ENCODE data around the gene SLAMF1. TPM values are rescaled to one million over a fixed set of nuclear protein-coding genes. Genes with fewer than 3 reads are reported as not detected.
"Not testable (repeated sequence)": the region's sequence is repeated elsewhere in the genome, so short reads cannot be mapped to it uniquely, and the experiment has no call there.

Gene SLAMF1, protein sequence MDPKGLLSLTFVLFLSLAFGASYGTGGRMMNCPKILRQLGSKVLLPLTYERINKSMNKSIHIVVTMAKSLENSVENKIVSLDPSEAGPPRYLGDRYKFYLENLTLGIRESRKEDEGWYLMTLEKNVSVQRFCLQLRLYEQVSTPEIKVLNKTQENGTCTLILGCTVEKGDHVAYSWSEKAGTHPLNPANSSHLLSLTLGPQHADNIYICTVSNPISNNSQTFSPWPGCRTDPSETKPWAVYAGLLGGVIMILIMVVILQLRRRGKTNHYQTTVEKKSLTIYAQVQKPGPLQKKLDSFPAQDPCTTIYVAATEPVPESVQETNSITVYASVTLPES
- 0.31 TPM for total RNA-seq (2013)
- polyA plus RNA-seq (under 1 TPM in 2 of 3 donors, not detected in 1; 0.13 to 0.65 TPM), polyA minus RNA-seq (0.28 and 0.72 TPM in 2 replicates), total RNA-seq (0.98 to 62.1 (median 1.2) reads per million in 11 experiments)

GRCh38 chr1:160646711-160647328 is at the start of gene SLAMF1:
Gene SLAMF1 (minus strand): TSS chr1:160647044. CDS start chr1:160646945, 99 bp downstream.
- H3K4me2 ChIP-seq (replicated peaks; ENCODE audit: extremely low read depth, low read length, poor library complexity, severe bottlenecking), result peak within 1 kb of the TSS; percentile 69
- no peaks in the 10 kb centered on the region for H3K79me2 ChIP-seq (ENCODE audit: insufficient read depth, low read length)

GRCh38 chr1:160692390-160692789 is 45.5 kb upstream of the SLAMF1 start:
- H3K27ac ChIP-seq (ENCODE audit: low read depth in 1 of 2, low read length in 2 of 2); H3K4me1 ChIP-seq (ENCODE audit: control insufficient read depth in 1 of 2, insufficient read depth in 2 of 2, low read length in 2 of 2); H2AFZ ChIP-seq (ENCODE audit: insufficient read depth, low read depth, low read length, poor library complexity, severe bottlenecking); intact Hi-C loops (cut with micrococcal nuclease); H3K27me3 ChIP-seq (ENCODE audit: control insufficient read depth in 2 of 2, insufficient read depth in 2 of 2, low read length in 2 of 2); H3K4me3 ChIP-seq (replicated peaks in 1 of 3; ENCODE audit: low read depth in 2 of 3, low read length in 3 of 3); H3K9me3 Mint-ChIP-seq; H3K4me2 ChIP-seq (replicated peaks; ENCODE audit: extremely low read depth, low read length, poor library complexity, severe bottlenecking); H3K27me3 Mint-ChIP-seq (ENCODE audit: low read depth in 3 of 3); H3K9me3 ChIP-seq (replicated peaks in 1 of 2; ENCODE audit: control insufficient read depth in 1 of 2, insufficient read depth in 1 of 2, low read length in 2 of 2); DNase-seq; H3K9ac ChIP-seq (ENCODE audit: insufficient read depth, low read length, poor library complexity, severe bottlenecking); H3K4me3 Mint-ChIP-seq: not testable (repeated sequence)
- Histone ChIP-seq H3K79me2 (ENCODE audit: insufficient read depth, low read length) (peaks cover 86% of the 10 kb centered on the region), H3K36me3 (replicated peaks in 1 of 2; ENCODE audit: control insufficient read depth in 1 of 2, insufficient read depth in 2 of 2, low read length in 2 of 2) (peaks cover 3 to 46% of the 10 kb centered on the region in 2 donors), H4K20me1 (ENCODE audit: insufficient read depth, low read length) (peaks cover 91% of the 10 kb centered on the region)
- Mint-ChIP-seq H3K27ac (peak overlapping the region in 1 of 7 donors; percentile 69), H3K36me3 (peaks cover 35 to 38% of the 10 kb centered on the region in 2 donors), H3K4me1 (peaks cover 59% of the 10 kb centered on the region)
- TF ChIP-seq, protein P1, sequence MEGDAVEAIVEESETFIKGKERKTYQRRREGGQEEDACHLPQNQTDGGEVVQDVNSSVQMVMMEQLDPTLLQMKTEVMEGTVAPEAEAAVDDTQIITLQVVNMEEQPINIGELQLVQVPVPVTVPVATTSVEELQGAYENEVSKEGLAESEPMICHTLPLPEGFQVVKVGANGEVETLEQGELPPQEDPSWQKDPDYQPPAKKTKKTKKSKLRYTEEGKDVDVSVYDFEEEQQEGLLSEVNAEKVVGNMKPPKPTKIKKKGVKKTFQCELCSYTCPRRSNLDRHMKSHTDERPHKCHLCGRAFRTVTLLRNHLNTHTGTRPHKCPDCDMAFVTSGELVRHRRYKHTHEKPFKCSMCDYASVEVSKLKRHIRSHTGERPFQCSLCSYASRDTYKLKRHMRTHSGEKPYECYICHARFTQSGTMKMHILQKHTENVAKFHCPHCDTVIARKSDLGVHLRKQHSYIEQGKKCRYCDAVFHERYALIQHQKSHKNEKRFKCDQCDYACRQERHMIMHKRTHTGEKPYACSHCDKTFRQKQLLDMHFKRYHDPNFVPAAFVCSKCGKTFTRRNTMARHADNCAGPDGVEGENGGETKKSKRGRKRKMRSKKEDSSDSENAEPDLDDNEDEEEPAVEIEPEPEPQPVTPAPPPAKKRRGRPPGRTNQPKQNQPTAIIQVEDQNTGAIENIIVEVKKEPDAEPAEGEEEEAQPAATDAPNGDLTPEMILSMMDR (IDR thresholded peaks at IDR 0.05), result peak; percentile 48
- no CpG with 5 or more reads among the region's 10 CpGs for WGBS (ENCODE audit: insufficient coverage)

More at GRCh38 chr1:160646711-160647328, at the start of gene SLAMF1:
- Mint-ChIP-seq H3K36me3 (peaks cover 2 to 3% of the 10 kb centered on the region in 2 donors), H3K9me3 (no peaks in the 10 kb centered on the region), H3K27me3 (ENCODE audit: low read depth in 3 of 3) (peaks cover 0 to 4% (median 1%) of the 10 kb centered on the region in 3 donors), H3K4me1 (peaks cover 35% of the 10 kb centered on the region), H3K27ac (peak within 1 kb of the TSS; percentile 32 to 87 (median 60)), H3K4me3 (peak within 1 kb of the TSS; percentile 63 to 82)
- H3K9ac ChIP-seq (ENCODE audit: insufficient read depth, low read length, poor library complexity, severe bottlenecking), result peak within 1 kb of the TSS; percentile 5
- TF ChIP-seq, protein P1 (IDR thresholded peaks at IDR 0.05), result no peak
- H3K36me3 ChIP-seq (replicated peaks in 1 of 2; ENCODE audit: control insufficient read depth in 1 of 2, insufficient read depth in 2 of 2, low read length in 2 of 2), result no peaks in the 10 kb centered on the region
- H4K20me1 ChIP-seq (ENCODE audit: insufficient read depth, low read length), result no peaks in the 10 kb centered on the region
- WGBS (ENCODE audit: insufficient coverage), result 9% methylated on average over 10 of the region's 11 CpGs
- intact Hi-C loops (cut with micrococcal nuclease), result loop anchor here in 1 of 2 donors (1.0 kb wide), 1 partner anchor 28 kb away; no protein-coding TSS in a partner anchor
- no peaks in the 10 kb centered on the region for H3K27me3 ChIP-seq (ENCODE audit: control insufficient read depth in 2 of 2, insufficient read depth in 2 of 2, low read length in 2 of 2)
- DNase-seq, result peak; percentile 75 to 90 (median 76)
- H3K4me3 ChIP-seq (replicated peaks in 1 of 3; ENCODE audit: low read depth in 2 of 3, low read length in 3 of 3), result peak within 1 kb of the TSS; percentile 3 to 64 (median 13)
- H3K4me1 ChIP-seq (ENCODE audit: control insufficient read depth in 1 of 2, insufficient read depth in 2 of 2, low read length in 2 of 2), result peaks cover 19 to 29% of the 10 kb centered on the region in 2 donors
- no peaks in the 10 kb centered on the region for H3K9me3 ChIP-seq (replicated peaks in 1 of 2; ENCODE audit: control insufficient read depth in 1 of 2, insufficient read depth in 1 of 2, low read length in 2 of 2)
- peak within 1 kb of the TSS; percentile 75 for H2AFZ ChIP-seq (ENCODE audit: insufficient read depth, low read depth, low read length, poor library complexity, severe bottlenecking)
- H3K27ac ChIP-seq (ENCODE audit: low read depth in 1 of 2, low read length in 2 of 2), result peak within 1 kb of the TSS; percentile 44 to 84

Measured in CD14-positive monocyte (primary cell).